NAMALWA (cell line): ENCODE results near the gene VWA5A.

Experiments
- DNase-seq: peaks from one replicate; pipeline ENCODE4 v3.0.0-alpha.2; 2015; ENCODE audit warnings: low spot score

The VWA5A gene

DNA sequence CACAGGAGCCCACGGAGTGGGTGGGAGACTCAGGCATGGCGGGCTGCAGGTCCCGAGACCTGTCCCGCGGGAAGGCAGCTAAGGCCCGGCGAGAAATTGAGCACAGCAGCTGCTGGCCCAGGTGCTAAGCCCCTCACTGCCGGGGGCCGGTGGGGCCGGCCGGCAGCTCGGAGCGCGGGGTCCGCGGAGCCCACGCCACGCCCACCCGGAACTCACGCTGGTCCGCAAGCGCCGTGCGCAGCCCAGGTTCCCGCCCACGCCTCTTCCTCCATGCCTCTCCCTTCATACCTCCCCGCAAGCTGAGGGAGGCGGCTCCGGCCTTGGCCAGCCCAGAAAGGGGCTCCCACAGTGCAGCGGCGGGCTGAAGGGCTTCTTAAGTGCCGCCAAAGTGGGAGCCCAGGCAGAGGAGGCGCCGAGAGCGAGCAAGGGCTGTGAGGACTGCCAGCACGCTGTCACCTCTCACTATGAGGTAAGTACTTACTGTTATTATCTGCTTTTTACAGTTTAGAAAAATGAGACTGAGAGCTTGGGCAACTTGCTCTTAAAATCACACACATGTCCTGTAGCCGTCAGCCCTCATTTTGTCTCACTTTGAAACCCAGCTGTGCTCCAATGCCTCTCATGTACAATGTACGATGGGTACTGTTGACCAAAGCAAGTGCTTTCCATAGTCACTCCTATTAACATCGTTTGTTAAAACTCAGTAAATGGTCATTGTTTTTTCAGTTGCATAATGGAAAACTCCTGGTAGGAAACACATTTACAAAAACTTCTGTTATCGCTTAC, 55.7 kb downstream of the VWA5A start:
- no peak for DNase-seq

DNA sequence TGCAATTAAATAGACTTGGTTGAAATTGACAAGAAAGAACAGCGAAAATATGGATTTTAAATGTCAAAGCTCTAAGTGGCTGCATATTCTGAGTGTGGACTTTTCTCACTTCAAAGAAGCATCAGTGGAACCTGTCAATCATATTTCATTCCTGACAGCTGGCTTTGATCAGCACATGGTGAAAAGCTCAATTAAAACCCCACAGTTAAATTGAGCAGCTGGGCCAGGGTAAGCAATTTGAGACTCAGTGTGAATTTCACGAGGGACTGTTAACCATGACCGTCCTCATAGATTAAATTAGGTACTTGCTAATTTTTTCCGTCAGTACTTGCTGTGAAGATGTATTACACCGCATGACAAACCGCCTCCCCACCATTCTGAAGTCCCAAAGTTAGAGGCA, 56.9 kb downstream of the VWA5A start:
- DNase-seq, result no peak

- no peak for DNase-seq
Observed at GRCh38 chr11:124172599-124172998, 57.3 kb downstream of the VWA5A start.

GRCh38 chr11:124174001-124174583, 58.8 kb downstream of the VWA5A start:
- no peak for DNase-seq

DNA sequence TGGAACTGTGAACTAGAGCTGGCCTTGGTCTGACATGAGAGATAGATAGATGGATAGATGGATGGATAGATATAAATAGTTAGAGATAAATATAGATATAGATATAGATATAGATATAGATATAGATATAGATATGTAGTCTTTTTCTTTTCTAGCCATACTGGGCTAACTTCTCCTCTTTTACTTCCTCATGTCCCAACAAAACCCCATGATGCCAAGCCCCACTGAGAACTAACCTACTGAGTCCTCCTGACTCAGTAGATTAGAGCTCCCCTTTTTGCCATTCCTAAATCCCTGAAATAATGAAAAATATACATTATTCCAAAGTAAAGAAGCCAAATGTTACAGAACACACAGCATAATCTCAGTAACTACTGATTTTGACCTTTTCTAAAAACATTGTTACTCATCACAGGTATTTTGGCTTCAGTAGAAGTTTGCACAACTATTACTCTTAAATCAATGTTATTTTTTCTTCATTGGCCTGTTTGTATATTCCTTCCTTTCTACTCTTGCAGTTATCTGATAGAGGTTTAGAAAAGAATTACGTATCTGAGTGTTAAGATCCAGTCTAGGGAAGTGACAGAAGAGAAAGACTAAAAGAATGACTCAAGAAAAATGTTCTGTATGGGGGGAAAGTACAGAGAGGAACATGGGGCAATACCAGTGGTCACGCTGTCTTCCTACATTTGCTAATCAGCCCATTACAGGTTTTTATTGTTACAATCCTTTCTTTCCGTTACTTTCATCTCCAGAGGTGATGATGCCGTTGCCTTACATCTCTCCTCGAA, 61.9 kb downstream of the VWA5A start:
- DNase-seq, result no peak

DNA sequence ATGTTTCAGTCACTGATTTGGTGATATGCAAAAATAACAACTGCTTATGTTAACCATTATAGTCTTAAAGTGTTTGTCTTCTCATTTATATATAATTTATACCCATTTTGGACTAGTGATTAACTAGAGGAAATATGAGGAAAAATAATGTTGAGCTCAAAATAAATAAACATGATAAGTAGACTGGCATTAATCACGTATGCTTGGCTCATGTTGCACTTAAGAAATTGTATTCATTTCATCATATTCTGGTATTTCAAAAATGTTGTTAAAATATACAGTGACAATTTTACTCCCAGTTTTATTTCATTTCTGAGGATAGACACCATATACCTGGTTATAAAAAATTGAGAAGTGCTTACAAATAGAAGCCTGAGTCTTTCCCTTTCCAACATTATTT, 64.1 kb downstream of the VWA5A start:
- no peak for DNase-seq

DNA sequence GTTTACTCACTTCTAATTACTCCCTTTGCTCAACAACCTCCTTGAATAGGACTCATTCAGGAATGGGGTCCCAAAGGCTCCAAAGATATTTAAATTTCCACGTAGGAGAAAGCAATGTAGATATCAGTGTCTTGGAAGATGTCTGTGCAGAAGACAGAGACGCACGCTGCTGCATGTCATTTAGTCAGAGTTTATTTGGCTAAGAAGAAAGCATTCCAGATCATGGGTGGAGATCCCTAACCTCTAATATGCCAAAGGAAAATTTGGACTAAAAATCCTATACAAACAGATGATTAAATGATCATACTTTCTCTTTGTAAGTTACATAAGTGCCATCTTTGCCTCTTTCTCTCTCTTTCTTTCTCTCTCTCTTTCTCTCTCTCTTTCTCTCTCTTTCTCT, 67.8 kb downstream of the VWA5A start, which contains the start of gene OR10D3:
Gene OR10D3 (plus strand): TSS at position 278 of the 400 bp plus-strand sequence. CDS start 1,925 bp downstream, outside the sequence.
- DNase-seq, result no peak

DNA sequence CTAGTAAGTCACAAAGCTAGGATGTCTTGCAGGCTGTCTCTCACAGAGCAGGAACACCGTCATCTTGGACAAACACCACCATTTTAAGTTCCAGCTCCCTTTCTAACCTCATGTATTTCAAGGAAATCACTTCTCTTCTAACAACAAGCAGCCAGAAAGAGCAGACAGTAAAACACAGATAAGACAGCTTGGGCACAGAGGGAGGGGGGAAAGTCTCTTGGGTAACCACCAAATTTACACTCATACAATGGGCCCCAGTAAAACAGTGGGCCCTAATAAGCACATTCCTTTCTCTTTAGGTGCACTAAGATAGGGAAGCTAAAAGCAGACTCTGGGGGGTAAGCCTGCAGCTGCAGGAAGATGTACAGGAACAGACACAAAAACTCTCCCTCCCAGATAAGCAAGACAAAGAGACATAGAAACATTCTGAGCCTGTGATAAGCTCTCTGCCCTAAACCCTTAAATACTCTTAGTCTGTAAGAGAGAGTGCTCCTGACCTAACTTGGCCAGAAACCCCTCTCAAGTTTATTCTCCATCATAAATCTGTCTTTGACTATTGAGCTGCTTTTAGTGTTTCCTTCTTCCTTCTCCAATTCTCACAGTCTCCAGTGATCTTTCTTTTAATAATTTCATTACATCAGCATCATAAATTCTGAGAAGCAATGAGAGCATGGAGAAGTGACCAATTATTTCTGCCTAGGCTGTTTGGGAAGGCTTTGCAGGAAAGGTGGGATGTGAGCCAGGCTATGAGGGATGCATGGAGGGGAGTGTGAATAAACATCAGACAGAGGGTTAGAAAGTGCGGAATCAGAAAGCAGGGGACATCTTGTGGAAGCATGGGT, 75.3 kb downstream of the VWA5A start:
- no peak for DNase-seq

- DNase-seq, result peak; percentile 6
Observed at GRCh38 chr11:124193221-124194010, 78.2 kb downstream of the VWA5A start.

DNA sequence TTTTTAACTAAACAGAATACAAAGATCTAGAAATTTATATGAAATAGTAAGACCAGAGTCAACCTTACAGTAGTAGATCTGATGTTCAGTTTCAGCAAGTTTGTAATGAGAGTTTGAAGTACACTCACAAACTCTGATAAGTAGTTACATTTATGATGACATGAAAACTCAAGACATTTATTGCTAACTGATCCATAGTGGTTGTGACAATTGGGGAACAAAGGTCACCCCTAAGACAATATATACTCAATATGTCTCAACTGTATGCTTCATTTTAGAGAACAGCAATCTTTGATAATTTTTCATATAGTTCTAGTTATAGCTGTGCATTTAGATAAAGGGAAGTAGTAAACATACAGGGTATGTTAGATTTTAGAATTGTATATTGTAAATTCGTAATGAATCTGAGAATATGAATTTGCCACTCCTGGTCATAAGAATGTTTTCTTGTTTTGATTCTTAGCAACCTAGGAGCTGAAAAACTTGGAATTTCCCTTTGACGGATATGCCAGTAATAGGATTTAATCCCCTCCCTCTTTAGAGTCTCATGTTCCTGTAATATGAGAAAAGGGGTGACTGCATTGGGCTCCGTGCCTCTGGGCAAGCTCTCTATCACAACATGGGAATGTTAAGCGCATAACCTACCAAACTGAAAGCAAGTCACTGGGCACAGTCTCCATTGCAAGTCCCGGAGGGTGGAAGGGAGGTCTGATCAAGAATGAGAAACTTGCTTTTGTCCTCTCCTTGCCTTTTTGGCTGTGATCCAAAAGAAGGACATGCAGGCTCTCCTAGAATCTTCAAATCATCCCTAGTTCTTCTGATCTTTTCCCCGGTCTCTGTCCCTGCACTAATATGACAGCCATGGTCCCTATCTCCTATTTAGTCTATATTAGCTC, 79.3 kb downstream of the VWA5A start:
- DNase-seq, result peak; percentile 2

- peak; percentile 72 for DNase-seq
Observed at GRCh38 chr11:124195189-124195734, 80.0 kb downstream of the VWA5A start.
